Hematopoietic multipotent progenitor cell treated with erythropoietin and hydrocortisone succinate and interleukin-3 and kit ligand, for 15 days (in vitro differentiated cells): Measurements from ENCODE around the gene PLLP.

Source experiments
- DNase-seq: peaks from one replicate; pipeline ENCODE4 v3.0.0-alpha.2; 2015; ENCODE audit warnings: low spot score

The PLLP gene

DNA sequence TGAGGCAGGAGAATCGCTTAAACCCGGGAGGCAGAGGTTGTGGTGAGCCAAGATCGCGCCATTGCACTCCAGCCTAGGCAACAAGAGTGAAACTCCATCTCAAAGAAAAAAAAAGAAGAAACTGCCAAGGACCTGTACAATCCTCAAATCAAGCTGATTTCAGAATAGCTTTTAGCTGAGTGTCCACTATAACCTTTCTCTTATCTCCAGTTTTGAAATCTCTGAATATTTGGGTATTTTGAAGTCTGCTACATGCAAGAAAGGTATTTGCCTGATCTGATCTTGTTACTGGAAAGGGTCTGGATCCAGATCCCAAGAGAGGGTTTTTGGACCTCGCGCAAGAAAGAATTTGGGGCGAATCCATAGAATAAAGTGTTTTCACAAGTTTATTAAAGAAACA is 58.5 kb downstream of the PLLP start:
- no peak for DNase-seq

DNA sequence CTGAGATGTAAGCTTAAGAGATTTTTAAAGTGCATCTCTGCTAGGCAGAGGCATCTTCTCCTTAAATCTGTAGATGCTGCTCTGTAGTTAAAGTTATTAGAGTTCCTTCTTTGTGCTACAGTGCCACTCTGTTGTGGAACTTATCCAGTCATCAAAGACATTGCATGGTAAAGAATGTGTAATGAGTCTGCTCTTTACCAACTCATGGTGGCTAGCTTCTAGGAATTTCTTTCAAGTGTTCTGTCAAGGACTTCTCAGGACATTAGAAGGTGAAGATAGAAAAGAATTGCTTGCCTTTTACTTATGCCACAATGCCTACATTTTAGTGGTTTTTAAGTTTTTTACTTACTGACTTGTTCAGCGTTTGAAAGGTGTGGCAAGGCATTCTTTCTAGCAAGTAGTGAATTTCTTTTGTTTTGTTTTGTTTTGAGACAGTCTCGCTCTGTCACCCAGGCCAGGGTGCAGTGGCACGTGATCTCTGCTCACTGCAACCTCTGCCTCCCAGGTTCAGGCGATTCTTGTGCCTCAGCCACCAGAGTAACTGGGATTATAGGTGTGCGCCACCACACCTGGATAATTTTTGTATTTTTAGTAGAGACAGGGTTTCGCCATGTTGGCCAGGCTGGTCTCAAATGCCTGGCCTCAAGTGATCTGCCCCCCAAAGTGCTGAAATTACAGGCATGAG is 59.7 kb downstream of the PLLP start:
- DNase-seq, result no peak

DNA sequence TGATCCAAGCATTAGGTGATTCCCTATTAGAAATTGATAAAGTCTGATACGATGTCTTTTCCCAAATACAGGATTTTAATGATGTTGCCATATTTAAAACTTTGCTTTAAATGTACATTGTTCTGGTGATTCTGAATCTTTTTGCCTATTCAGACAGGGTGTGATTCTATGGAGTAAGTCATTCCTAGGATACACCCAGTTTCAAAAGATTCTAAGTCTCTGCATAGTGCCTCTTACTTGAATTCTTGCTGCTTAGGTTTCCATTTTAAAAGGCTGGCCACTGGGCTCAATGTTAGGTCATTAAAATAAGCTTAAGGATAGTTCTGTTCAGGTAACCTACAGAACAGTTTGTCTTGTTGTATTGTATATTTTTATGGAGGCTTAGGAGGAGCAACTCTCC is 61.4 kb downstream of the PLLP start:
- DNase-seq, result no peak

DNA sequence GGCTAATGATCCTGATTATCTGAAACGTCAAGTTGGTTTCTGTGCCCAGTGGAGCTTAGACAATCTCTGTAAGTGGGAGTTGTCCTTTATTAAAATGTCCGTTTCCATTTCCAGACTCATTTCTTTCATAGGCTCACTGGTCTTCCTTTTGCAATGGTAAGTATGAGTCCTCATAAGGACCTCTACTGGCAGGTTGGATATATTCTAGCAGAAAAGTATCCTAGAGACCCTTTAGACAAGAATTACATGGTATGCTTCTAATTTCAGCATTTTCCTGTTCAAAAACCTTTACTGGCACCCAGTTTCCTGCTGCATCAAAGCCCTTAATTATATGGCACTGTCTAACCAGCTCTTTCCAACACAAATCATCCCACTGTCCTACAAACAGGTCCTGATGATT is 67.5 kb downstream of the PLLP start:
- DNase-seq, result no peak

DNA sequence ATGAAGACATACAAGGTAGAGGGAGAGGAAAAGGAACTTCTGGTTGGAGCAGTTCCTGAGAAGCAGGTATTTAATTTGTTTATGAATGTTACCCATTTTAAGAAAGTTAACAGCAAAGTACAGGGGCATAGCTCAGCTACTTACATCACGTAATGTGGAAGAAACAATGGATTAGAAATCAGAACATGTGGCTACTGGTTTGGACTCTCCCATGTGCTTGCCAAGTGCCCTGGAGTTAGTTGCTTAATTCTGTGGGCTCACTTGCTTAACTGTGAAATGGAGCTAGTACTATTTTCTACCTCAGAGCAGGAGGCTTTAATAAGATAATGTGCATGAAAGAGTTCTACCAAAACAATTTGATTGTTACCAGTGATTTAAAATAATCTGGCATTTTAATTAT is 71.0 kb downstream of the PLLP start:
- DNase-seq, result no peak

DNA sequence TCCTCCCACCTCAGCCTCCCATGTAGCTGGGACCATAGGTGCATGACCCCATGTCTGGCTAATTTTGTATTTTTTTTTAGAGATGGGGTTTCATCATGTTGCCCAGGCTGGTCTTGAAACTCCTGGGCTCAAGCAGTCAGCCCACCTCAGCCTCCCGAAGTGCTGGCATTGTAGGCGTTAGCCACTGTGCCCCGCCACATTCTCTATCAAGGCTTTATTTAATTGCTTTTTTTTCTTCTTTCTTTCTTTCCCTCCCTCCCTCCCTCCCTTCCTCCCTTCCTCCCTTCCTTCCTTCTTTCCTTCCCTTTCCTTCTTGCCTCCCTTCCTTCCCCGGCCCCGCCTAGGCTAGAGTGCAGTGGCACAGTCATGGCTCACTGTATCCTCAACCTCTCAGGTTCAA is 74.7 kb downstream of the PLLP start:
- DNase-seq, result no peak

DNA sequence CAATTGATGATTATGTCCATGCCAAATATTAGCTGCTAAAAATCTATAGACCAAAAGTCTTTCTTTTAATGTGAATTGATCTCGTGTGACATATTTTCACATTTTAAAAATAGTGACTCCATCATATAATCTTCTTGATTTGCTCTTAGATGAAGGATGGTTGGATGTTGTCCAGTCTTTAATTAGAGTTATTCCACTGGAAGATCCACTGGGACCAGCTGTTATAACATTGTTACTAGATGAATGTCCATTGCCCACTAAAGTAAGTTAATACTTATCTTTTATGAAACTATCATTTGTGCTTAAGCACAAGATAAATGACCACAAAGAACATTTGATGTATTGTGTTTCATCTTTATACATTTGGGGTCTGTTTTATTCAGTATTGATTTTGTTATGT is 75.5 kb downstream of the PLLP start:
- DNase-seq, result no peak
